Thoracic aorta (tissue), 2 donors: ENCODE results near the gene ANO5. TPM values are rescaled to one million over a fixed set of nuclear protein-coding genes. Genes with fewer than 3 reads are reported as not detected.
A peak's percentile ranks its signal among the peaks of the same experiment; 100 is the strongest.

Experiments
- ATAC-seq: fragments of 150-250 bp; one replicate; pipeline ENCODE4 v1.8.0; 2017; ENCODE audit warnings: low read depth; ENCODE audit not compliant: insufficient number of reproducible peaks, low FRiP score
- DNase-seq: peaks from one replicate; pipeline ENCODE4 v3.0.0-alpha.2; 2020; ENCODE audit warnings: low spot score
- H3K27ac ChIP-seq, 2 donors: fragments of 200-600 bp; sonication (generic); 1 replicate in 1 of 2; 2 replicates in 1 of 2; pipeline ENCODE4 v1.5.1; 2016; ENCODE audit warnings: mild to moderate bottlenecking in 2 of 2, moderate library complexity in 2 of 2
- H3K27me3 ChIP-seq: fragments of 200-600 bp; sonication (generic); replicated peaks from 2 replicates; pipeline ENCODE4 v1.6.0; 2016; ENCODE audit warnings: mild to moderate bottlenecking; ENCODE audit not compliant: insufficient read depth
- H3K36me3 ChIP-seq: fragments of 200-600 bp; sonication (generic); one replicate; pipeline ENCODE4 v1.5.1; 2016
- H3K4me1 ChIP-seq, 2 donors: fragments of 200-600 bp; sonication (generic); 1 replicate in 1 of 2; 2 replicates in 1 of 2; pipeline versions ENCODE4 v1.5.1 to v1.6.0; 2016; ENCODE audit warnings: low read depth in 2 of 2, mild to moderate bottlenecking in 1 of 2; ENCODE audit not compliant: control insufficient read depth in 1 of 2
- H3K4me3 ChIP-seq: fragments of 200-600 bp; sonication (generic); 2 replicates; pipeline ENCODE4 v1.5.1; 2016; ENCODE audit warnings: mild to moderate bottlenecking
- H3K9me3 ChIP-seq: fragments of 200-600 bp; sonication (generic); 2 replicates; pipeline ENCODE4 v1.5.1; 2016
- CTCF ChIP-seq: fragments of 200-600 bp; sonication (generic); IDR thresholded peaks from one replicate; pipeline ENCODE4 v1.5.1; 2019; ENCODE audit warnings: antibody characterized with exemption
- total RNA-seq, 2 donors: library from RNA; depleted of rRNA; stranded (reverse); fragments of >200 nt; gene quantifications; one replicate each; pipeline versions ENCODE4 v1.1.0 to v1.2.3, GENCODE V29; 2016

Gene ANO5
- total RNA-seq, 2 donors from 2014 or later, result 6.5 to 7.9 TPM

GRCh38 chr11:22221143-22221542 lies 28.3 kb downstream of the ANO5 start:
- Histone ChIP-seq H3K4me3 (no peak overlapping the region), H3K27ac (no peak overlapping the region), H3K36me3 (no peaks in the 10 kb centered on the region), H3K9me3 (no peaks in the 10 kb centered on the region), H3K27me3 (no peaks in the 10 kb centered on the region), H3K4me1 (no peaks in the 10 kb centered on the region)
- no peak for ATAC-seq
- TF ChIP-seq CTCF, result no peak
- DNase-seq, result no peak

DNA sequence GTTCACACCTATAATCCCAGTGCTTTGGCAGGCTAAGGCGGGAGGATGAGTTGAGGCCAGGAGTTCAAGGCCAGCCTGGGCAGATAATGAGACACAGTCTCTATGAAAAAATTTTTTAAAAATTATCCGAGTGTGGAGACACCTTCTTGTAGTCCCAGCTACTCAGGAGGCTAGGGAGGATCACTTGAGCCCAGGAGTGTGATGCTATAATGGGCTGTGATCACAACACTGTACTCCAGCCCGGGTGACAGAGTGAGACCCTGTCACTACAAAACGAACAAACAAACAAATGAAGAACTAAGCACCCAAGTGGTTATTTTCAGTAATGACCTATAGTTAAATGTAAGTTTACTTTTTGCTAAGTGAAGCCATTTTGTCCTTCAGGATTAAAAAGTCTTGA lies 32.3 kb downstream of the ANO5 start:
- ATAC-seq (no peak), DNase-seq (no peak)
- Histone ChIP-seq H3K4me1 (no peaks in the 10 kb centered on the region), H3K36me3 (no peaks in the 10 kb centered on the region), H3K9me3 (no peaks in the 10 kb centered on the region), H3K27ac (no peak overlapping the region), H3K27me3 (no peaks in the 10 kb centered on the region), H3K4me3 (no peak overlapping the region)
- no peak for TF ChIP-seq CTCF

DNA sequence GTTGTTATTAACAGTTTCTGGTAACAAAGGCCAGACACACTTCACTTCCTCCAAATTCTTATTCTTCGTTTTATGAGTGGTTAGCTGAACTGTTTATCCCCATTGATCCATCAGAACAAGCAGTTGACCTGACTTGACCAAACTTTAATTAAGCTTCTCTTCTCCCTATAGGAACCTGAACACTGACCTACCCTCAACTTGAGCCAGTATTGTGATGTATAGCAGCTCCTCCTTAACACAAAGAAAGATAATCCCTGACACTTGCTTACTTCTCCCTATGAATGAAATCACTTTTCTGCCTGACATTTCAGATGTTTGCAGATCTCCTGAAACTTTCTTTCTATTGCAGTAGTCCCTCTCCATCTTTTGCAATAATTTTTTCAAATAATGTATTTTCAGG lies 41.9 kb downstream of the ANO5 start:
- H3K4me1 ChIP-seq, result no peaks in the 10 kb centered on the region
- DNase-seq (no peak), ATAC-seq (no peak)
- H3K4me3 ChIP-seq, result no peak overlapping the region
- no peaks in the 10 kb centered on the region for H3K27me3 ChIP-seq
- no peaks in the 10 kb centered on the region for H3K9me3 ChIP-seq
- no peak for TF ChIP-seq CTCF
- H3K36me3 ChIP-seq, result no peaks in the 10 kb centered on the region
- H3K27ac ChIP-seq, result no peak overlapping the region

DNA sequence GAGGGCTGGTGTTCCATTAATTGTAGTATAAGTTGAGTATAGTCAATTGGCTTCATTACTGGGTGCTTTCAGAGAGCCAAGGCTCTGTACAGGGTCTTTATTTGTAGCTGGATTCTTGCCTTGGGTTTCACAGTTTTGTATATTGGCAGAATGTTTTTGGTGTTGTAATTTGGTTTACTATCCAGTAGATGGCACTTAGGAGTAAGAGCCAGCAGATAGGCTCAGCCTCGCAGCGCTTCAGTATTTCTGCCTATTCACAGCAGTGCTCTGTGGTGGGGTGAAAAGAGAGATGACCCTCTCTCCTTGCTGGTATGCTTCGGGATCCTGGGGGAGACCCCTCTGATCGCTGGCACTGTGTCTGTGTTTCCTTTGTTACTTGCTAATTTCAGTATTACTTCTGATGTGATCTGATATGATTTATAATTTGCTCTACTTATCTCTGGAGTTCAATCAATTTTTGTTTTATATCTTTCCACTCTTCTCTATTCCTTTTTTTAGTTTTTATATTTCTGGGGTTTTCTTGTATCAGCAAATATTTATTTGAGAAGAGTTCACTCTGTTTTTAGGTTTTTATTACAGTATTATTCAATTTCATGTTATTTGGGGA lies 52.2 kb downstream of the ANO5 start:
- no peak overlapping the region for H3K27ac ChIP-seq
- DNase-seq (no peak), ATAC-seq (no peak)
- no peak overlapping the region for H3K4me3 ChIP-seq
- no peaks in the 10 kb centered on the region for H3K27me3 ChIP-seq
- no peaks in the 10 kb centered on the region for H3K36me3 ChIP-seq
- H3K4me1 ChIP-seq, result no peaks in the 10 kb centered on the region
- no peaks in the 10 kb centered on the region for H3K9me3 ChIP-seq
- peak; percentile 50 for TF ChIP-seq CTCF

DNA sequence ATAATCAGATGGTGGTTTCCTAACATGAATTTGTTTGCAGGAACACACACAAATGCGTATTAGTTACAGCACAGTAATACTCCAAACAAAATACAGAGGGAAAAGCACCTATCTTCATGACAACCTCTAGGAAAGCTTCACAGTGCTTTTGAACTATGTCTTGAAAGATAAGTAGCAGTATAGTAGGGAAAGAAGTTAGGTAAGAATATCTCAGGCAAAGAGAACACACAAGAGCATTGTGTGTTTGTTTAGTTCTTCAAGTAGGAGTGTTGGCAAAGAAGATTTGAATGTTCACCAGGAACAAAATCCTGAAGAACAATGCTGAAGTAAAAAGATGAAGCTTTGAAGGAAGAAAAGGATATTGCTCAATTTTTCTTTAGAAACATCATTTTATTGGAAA lies 54.1 kb downstream of the ANO5 start:
- ATAC-seq, result no peak

More for the DNA sequence above, 54.1 kb downstream of the ANO5 start:
- no peak overlapping the region for H3K27ac ChIP-seq
- H3K9me3 ChIP-seq, result no peaks in the 10 kb centered on the region
- TF ChIP-seq CTCF, result no peak
- H3K27me3 ChIP-seq, result no peaks in the 10 kb centered on the region
- H3K4me3 ChIP-seq, result no peak overlapping the region
- no peak for DNase-seq
- H3K36me3 ChIP-seq, result no peaks in the 10 kb centered on the region
- no peaks in the 10 kb centered on the region for H3K4me1 ChIP-seq
